ENCODE results near the gene KCNJ2. TPM values are rescaled to one million over a fixed set of nuclear protein-coding genes. Genes with fewer than 3 reads are reported as not detected.

Gene KCNJ2
- total RNA-seq, 4 donors from 2014 or later: 2.9 to 11.2 (median 6.7) TPM

GRCh38 chr17:70169709-70170597 lies 621 bp downstream of the KCNJ2 start:
- WGBS: 10% methylated on average over 23 of the region's 24 CpGs
- Histone ChIP-seq H3K9me3 (no peaks in the 10 kb centered on the region), H3K27ac (replicated peaks in 1 of 4) (peak overlapping the region; percentile 88 to 94 (median 92)), H3K4me1 (peaks cover 0 to 38% (median 18%) of the 10 kb centered on the region in 4 donors), H3K4me3 (peak overlapping the region; percentile 72 to 80 (median 75)), H3K27me3 (no peaks in the 10 kb centered on the region), H3K36me3 (peaks cover 0 to 4% (median under 1%) of the 10 kb centered on the region in 4 donors)
- intact Hi-C loops (cut with DNase I): loop anchor here (10.0 kb wide), 1 partner anchor 385 kb away; no protein-coding TSS in a partner anchor
- no peak for DNase-seq (ENCODE audit: extremely low spot score)
- TF ChIP-seq EP300 (IDR thresholded peaks at IDR 0.05) (no peak), CTCF (IDR thresholded peaks at IDR 0.05) (no peak), POLR2AphosphoS5 (IDR thresholded peaks at IDR 0.05) (no peak), POLR2A (IDR thresholded peaks at IDR 0.05; ENCODE audit: low read depth) (no peak)

DNA sequence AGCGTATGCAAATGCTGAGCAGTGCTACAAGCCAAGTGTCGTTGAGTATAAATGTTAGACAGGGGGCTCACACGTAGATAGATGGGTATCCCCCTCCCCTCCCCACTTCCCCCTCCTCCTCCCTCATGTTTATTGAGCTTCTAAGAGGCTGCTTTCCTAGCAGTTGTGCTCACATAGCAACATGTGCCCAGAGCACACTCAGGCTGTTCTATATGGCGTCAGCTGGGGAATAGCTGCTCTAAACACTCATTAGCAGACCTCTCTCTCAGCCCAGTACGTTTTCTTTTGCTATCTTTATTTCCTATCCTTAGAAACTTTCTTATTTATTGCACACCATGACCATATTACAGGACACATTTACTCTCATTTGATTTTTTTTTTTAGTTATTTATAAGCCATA lies 1.8 kb downstream of the KCNJ2 start:
- intact Hi-C loops (cut with DNase I): no loop called here
- WGBS: 77% methylated on average over 5 of the region's 5 CpGs
- TF ChIP-seq CTCF (IDR thresholded peaks at IDR 0.05) (no peak), EP300 (IDR thresholded peaks at IDR 0.05) (no peak), POLR2A (IDR thresholded peaks at IDR 0.05; ENCODE audit: low read depth) (no peak), POLR2AphosphoS5 (IDR thresholded peaks at IDR 0.05) (no peak)
- H3K27ac ChIP-seq (replicated peaks in 1 of 4): no peak overlapping the region
- DNase-seq (ENCODE audit: extremely low spot score): no peak
- peaks cover 0 to 16% (median 7%) of the 10 kb centered on the region in 4 donors for H3K36me3 ChIP-seq
- peak overlapping the region in 3 of 4 donors; percentile 72 to 80 (median 77) for H3K4me3 ChIP-seq
- H3K9me3 ChIP-seq: no peaks in the 10 kb centered on the region
- H3K4me1 ChIP-seq: peaks cover 0 to 38% (median 18%) of the 10 kb centered on the region in 4 donors
- no peaks in the 10 kb centered on the region for H3K27me3 ChIP-seq

- H3K4me3 ChIP-seq: no peak overlapping the region
- intact Hi-C loops (cut with DNase I): no loop called here
- peaks cover 0 to 21% (median 9%) of the 10 kb centered on the region in 4 donors for H3K36me3 ChIP-seq
- no peak for TF ChIP-seq EP300 (IDR thresholded peaks at IDR 0.05)
- no peak for TF ChIP-seq POLR2AphosphoS5 (IDR thresholded peaks at IDR 0.05)
- no peak for TF ChIP-seq POLR2A (IDR thresholded peaks at IDR 0.05; ENCODE audit: low read depth)
- no peak for TF ChIP-seq CTCF (IDR thresholded peaks at IDR 0.05)
- no peaks in the 10 kb centered on the region for H3K27me3 ChIP-seq
- DNase-seq (ENCODE audit: extremely low spot score): no peak
- no peak overlapping the region for H3K27ac ChIP-seq (replicated peaks in 1 of 4)
- peaks cover 3 to 38% (median 18%) of the 10 kb centered on the region in 4 donors for H3K4me1 ChIP-seq
- WGBS: 72% methylated on average over 2 of the region's 2 CpGs
- no peaks in the 10 kb centered on the region for H3K9me3 ChIP-seq
Measured at GRCh38 chr17:70172449-70172848, 3.1 kb downstream of the KCNJ2 start.

DNA sequence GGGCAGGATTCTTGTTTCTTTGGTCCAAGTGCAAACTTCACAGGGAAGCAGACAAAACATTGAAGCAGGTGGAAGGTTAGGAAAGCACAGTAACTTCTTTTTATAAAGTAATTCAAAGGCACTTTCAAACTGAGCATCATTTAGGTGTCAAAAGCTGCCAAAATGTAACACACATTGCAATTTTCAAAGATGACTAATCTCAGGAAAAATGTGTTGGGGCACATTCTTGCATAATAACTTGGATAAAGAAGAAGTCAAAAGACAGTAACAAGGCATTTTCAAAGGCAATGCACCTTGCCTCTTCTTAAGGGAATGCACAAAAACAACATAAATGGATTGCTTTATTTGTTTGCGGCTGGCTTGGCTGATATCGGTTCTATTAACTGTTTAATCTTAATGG lies 3.6 kb downstream of the KCNJ2 start:
- intact Hi-C loops (cut with DNase I): no loop called here
- DNase-seq (ENCODE audit: extremely low spot score): no peak
- Histone ChIP-seq H3K27me3 (no peaks in the 10 kb centered on the region), H3K9me3 (no peaks in the 10 kb centered on the region), H3K4me1 (peaks cover 4 to 38% (median 13%) of the 10 kb centered on the region in 4 donors), H3K36me3 (peaks cover 0 to 21% (median 9%) of the 10 kb centered on the region in 4 donors), H3K4me3 (no peak overlapping the region), H3K27ac (replicated peaks in 1 of 4) (no peak overlapping the region)
- WGBS: 81% methylated on average over 2 of the region's 2 CpGs
- TF ChIP-seq POLR2AphosphoS5 (IDR thresholded peaks at IDR 0.05): peak in 1 of 2 donors; percentile 34
- no peak for TF ChIP-seq POLR2A (IDR thresholded peaks at IDR 0.05; ENCODE audit: low read depth)

GRCh38 chr17:70173681-70174080 lies 4.3 kb downstream of the KCNJ2 start:
- Histone ChIP-seq H3K36me3 (peaks cover 0 to 21% (median 9%) of the 10 kb centered on the region in 4 donors), H3K4me1 (peaks cover 4 to 34% (median 12%) of the 10 kb centered on the region in 4 donors), H3K9me3 (no peaks in the 10 kb centered on the region), H3K27ac (replicated peaks in 1 of 4) (no peak overlapping the region), H3K4me3 (no peak overlapping the region), H3K27me3 (no peaks in the 10 kb centered on the region)
- DNase-seq (ENCODE audit: extremely low spot score): no peak
- TF ChIP-seq EP300 (IDR thresholded peaks at IDR 0.05) (no peak), CTCF (IDR thresholded peaks at IDR 0.05) (no peak), POLR2AphosphoS5 (IDR thresholded peaks at IDR 0.05) (no peak), POLR2A (IDR thresholded peaks at IDR 0.05; ENCODE audit: low read depth) (no peak)
- 85% methylated on average over 4 of the region's 4 CpGs for WGBS
- intact Hi-C loops (cut with DNase I): no loop called here

Data from esophagus muscularis mucosa (tissue), 4 donors.